H4 (cell line): ENCODE results near the gene AGAP1. TPM values are rescaled to one million over a fixed set of nuclear protein-coding genes. Genes with fewer than 3 reads are reported as not detected.

Experiments
- DNase-seq: peaks from one replicate; pipeline ENCODE4 v3.0.0-alpha.2; 2015; ENCODE audit warnings: low spot score
- total RNA-seq: library from RNA; depleted of rRNA; stranded (reverse); fragments of >200 nt; shearing (Covaris generic); gene quantifications from 2 replicates; pipeline ENCODE4 v1.2.3, GENCODE V29; 2014

AGAP1 gene
- total RNA-seq, 1 experiment from 2014 or later, result 7.0 TPM

GRCh38 chr2:235508371-235509160 is 14.7 kb downstream of the AGAP1 start:
- DNase-seq, result no peak

- no peak for DNase-seq
Observed at GRCh38 chr2:235510318-235510717, 16.5 kb downstream of the AGAP1 start.

- peak; percentile 50 for DNase-seq
Observed at GRCh38 chr2:235511187-235511661, 17.4 kb downstream of the AGAP1 start.

- no peak for DNase-seq
Observed at GRCh38 chr2:235511751-235512698, 18.2 kb downstream of the AGAP1 start.

- DNase-seq, result no peak
Observed at GRCh38 chr2:235512699-235513053, 18.8 kb downstream of the AGAP1 start.

GRCh38 chr2:235513984-235514626 is 20.3 kb downstream of the AGAP1 start:
- DNase-seq, result no peak

GRCh38 chr2:235514627-235515363 is 21.0 kb downstream of the AGAP1 start:
- DNase-seq, result no peak

GRCh38 chr2:235515364-235515742 is 21.5 kb downstream of the AGAP1 start:
- DNase-seq, result no peak

GRCh38 chr2:235515821-235516220 is 22.0 kb downstream of the AGAP1 start:
- no peak for DNase-seq

- DNase-seq, result no peak
Observed at GRCh38 chr2:235516257-235516656, 22.4 kb downstream of the AGAP1 start.

- no peak for DNase-seq
Observed at GRCh38 chr2:235518322-235519090, 24.7 kb downstream of the AGAP1 start.

GRCh38 chr2:235520787-235521186 is 26.9 kb downstream of the AGAP1 start:
- DNase-seq, result no peak

- no peak for DNase-seq
Observed at GRCh38 chr2:235521844-235522243, 28.0 kb downstream of the AGAP1 start.

GRCh38 chr2:235523021-235523420 is 29.2 kb downstream of the AGAP1 start:
- no peak for DNase-seq

GRCh38 chr2:235523486-235524150 is 29.8 kb downstream of the AGAP1 start:
- no peak for DNase-seq

- DNase-seq, result no peak
Observed at GRCh38 chr2:235526166-235526565, 32.3 kb downstream of the AGAP1 start.

GRCh38 chr2:235527806-235528469 is 34.1 kb downstream of the AGAP1 start:
- no peak for DNase-seq

GRCh38 chr2:235529621-235530020 is 35.8 kb downstream of the AGAP1 start:
- no peak for DNase-seq

GRCh38 chr2:235530735-235531134 is 36.9 kb downstream of the AGAP1 start:
- DNase-seq, result no peak

- no peak for DNase-seq
Observed at GRCh38 chr2:235532307-235532706, 38.5 kb downstream of the AGAP1 start.
